Osteoblast (primary cell): ENCODE data around the gene ADCY2. TPM values are rescaled to one million over a fixed set of nuclear protein-coding genes. Genes with fewer than 3 reads are reported as not detected.

ENCODE experiments used
- DNase-seq: peaks from one replicate; pipeline ENCODE4 v3.0.0; 2011; ENCODE audit warnings: low spot score, mixed read lengths; ENCODE audit not compliant: insufficient read length; ENCODE audit errors: missing footprints
- H2AFZ ChIP-seq: 2 replicates; pipeline ENCODE4 v1.6.0; 2011; ENCODE audit warnings: mild to moderate bottlenecking, low read length
- H3K27ac ChIP-seq: 2 replicates; pipeline ENCODE4 v1.5.1; 2011; ENCODE audit warnings: mild to moderate bottlenecking, low read depth, low read length, moderate library complexity
- H3K27me3 ChIP-seq: 2 replicates; pipeline ENCODE4 v1.6.0; 2012; ENCODE audit warnings: mild to moderate bottlenecking, control low read depth, inconsistent platforms, low read length, moderate library complexity; ENCODE audit not compliant: insufficient read depth
- H3K36me3 ChIP-seq: 2 replicates; pipeline ENCODE4 v1.5.1; 2011; ENCODE audit warnings: mild to moderate bottlenecking, low read length, control low read depth, moderate library complexity; ENCODE audit not compliant: insufficient read depth
- H3K4me1 ChIP-seq: 2 replicates; pipeline ENCODE4 v1.5.1; 2011; ENCODE audit warnings: mild to moderate bottlenecking, low read length, control low read depth, moderate library complexity; ENCODE audit not compliant: insufficient read depth
- H3K4me2 ChIP-seq: 2 replicates; pipeline ENCODE4 v1.6.0; 2011; ENCODE audit warnings: mild to moderate bottlenecking, low read length; ENCODE audit not compliant: insufficient read depth
- H3K4me3 ChIP-seq: fragments of 200-600 bp; sonication (generic); 3 replicates; pipeline ENCODE4 v1.5.1; 2012; ENCODE audit warnings: mild to moderate bottlenecking, low read length, inconsistent platforms; ENCODE audit not compliant: insufficient read depth
- H3K79me2 ChIP-seq: 2 replicates; pipeline ENCODE4 v1.6.0; 2012; ENCODE audit warnings: mild to moderate bottlenecking, low read length, control low read depth, inconsistent platforms; ENCODE audit not compliant: insufficient read depth
- H3K9me3 ChIP-seq: 2 replicates; pipeline ENCODE4 v1.5.1; 2011; ENCODE audit warnings: low read depth, low read length, control low read depth
- H4K20me1 ChIP-seq: 2 replicates; pipeline ENCODE4 v1.6.0; 2012; ENCODE audit warnings: mild to moderate bottlenecking, low read length, control low read depth; ENCODE audit not compliant: insufficient read depth
- CTCF ChIP-seq: IDR thresholded peaks from 2 replicates; pipeline ENCODE4 v1.5.1; 2011; ENCODE audit warnings: mild to moderate bottlenecking, low read depth, low read length, moderate library complexity; ENCODE audit errors: extremely low read depth
- total RNA-seq: library from RNA; depleted of rRNA; stranded (reverse); fragments of >200 nt; gene quantifications from 2 replicates; pipeline ENCODE4 v1.2.3, GENCODE V29; 2012

Gene ADCY2
- total RNA-seq, 1 donor, result under 0.01 TPM

DNA sequence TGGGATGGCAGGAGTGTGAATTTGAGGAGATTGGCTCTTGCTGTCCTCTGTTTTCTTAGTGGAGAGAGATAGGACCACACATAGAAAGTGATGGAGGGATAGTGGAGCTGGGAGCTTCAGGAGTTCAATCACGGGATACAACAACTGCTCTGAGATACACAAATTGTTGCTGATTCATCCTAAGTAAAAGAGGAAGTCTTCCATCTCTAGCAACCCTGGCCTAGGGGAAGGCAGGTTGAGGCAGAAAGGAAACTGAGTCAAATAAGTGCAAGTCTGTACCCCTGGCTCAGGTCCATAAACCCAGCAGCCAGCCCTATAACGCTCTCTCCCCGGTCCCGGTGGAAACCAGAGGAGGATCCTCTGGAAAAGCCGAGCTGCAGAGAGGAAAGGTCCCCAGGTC lies 97.7 kb downstream of the ADCY2 start:
- Histone ChIP-seq H3K36me3 (no peaks in the 10 kb centered on the region), H3K27me3 (no peaks in the 10 kb centered on the region), H3K4me3 (no peak overlapping the region), H3K27ac (no peak overlapping the region), H4K20me1 (no peaks in the 10 kb centered on the region), H3K4me1 (no peaks in the 10 kb centered on the region), H3K4me2 (no peak overlapping the region), H3K79me2 (no peaks in the 10 kb centered on the region), H2AFZ (no peak overlapping the region), H3K9me3 (peaks cover 2% of the 10 kb centered on the region)
- no peak for DNase-seq
- no peak for TF ChIP-seq CTCF

DNA sequence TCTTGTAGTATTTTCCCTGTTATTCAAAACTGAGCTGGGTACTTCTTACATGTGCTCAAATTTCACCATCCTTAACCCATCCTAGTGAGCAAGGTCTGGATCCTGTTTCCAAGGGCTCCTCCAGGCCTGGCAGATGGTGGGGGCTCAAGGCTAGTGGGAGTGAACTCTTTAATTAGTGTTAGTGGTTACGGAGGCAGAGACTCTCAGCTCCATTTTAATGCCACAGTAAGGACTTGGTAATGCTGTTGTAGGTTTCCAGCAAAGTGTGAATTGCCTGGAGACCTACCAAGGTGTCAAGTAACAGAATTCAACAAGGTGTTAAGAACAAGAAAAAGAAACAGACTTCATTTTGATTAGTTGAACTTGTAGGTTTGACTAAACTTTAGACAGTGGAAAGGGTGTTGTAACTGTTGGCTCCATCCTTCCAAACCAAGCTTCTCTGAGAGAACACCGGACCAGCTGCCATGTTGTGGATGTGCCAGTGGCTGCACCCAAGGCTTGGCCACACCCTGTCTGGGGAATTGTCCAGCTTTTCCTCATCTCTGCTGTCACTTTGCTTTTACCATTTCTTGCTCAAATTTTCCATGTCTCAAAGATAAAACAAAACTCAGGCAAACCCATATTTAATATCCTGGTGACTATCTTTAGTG lies 98.7 kb downstream of the ADCY2 start:
- Histone ChIP-seq H3K4me1 (no peaks in the 10 kb centered on the region), H3K27ac (no peak overlapping the region), H3K36me3 (no peaks in the 10 kb centered on the region), H3K4me3 (no peak overlapping the region), H2AFZ (no peak overlapping the region), H3K4me2 (no peak overlapping the region), H4K20me1 (no peaks in the 10 kb centered on the region), H3K27me3 (no peaks in the 10 kb centered on the region), H3K9me3 (peaks cover 2% of the 10 kb centered on the region), H3K79me2 (no peaks in the 10 kb centered on the region)
- DNase-seq, result no peak
- TF ChIP-seq CTCF, result no peak

- Histone ChIP-seq H3K9me3 (peaks cover 2% of the 10 kb centered on the region), H3K4me1 (no peaks in the 10 kb centered on the region), H3K4me3 (no peak overlapping the region), H3K27me3 (no peaks in the 10 kb centered on the region), H4K20me1 (no peaks in the 10 kb centered on the region), H3K79me2 (no peaks in the 10 kb centered on the region), H3K27ac (no peak overlapping the region), H2AFZ (no peak overlapping the region), H3K36me3 (no peaks in the 10 kb centered on the region), H3K4me2 (no peak overlapping the region)
- no peak for DNase-seq
- TF ChIP-seq CTCF, result no peak
These were observed 99.2 kb downstream of the ADCY2 start for GRCh38 chr5:7495131-7495517.

DNA sequence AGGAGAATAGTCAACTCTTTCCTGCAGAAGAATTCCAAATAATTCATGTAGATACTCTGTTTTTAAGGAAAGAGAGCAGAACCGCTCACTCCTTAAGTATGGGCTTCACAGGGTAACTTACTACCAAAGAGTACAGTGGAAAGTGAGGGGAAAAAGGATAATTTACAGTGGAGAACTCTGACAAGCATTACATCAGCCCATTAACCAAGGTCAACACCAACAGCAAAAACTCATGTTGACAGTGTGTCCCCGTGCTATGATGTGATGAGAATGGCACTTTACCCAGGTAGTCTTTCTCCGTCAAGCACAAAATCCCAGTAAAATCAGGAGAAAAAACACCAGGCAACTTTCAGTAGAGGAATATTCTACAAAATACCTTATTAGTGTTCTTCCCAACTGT lies 104.3 kb downstream of the ADCY2 start:
- no peaks in the 10 kb centered on the region for H3K27me3 ChIP-seq

More for the DNA sequence above, 104.3 kb downstream of the ADCY2 start:
- Histone ChIP-seq H3K9me3 (peaks cover under 1% of the 10 kb centered on the region), H3K27ac (no peak overlapping the region), H3K4me1 (no peaks in the 10 kb centered on the region), H3K36me3 (no peaks in the 10 kb centered on the region), H3K4me2 (no peak overlapping the region), H3K79me2 (no peaks in the 10 kb centered on the region), H3K4me3 (no peak overlapping the region), H2AFZ (no peak overlapping the region), H4K20me1 (no peaks in the 10 kb centered on the region)
- DNase-seq, result no peak
- TF ChIP-seq CTCF, result no peak
